Left kidney (tissue), 8 donors: ENCODE data around the gene UGT1A7. TPM values are rescaled to one million over a fixed set of nuclear protein-coding genes. Genes with fewer than 3 reads are reported as not detected.
"Not testable (repeated sequence)": the region's sequence is repeated elsewhere in the genome, so short reads cannot be mapped to it uniquely, and the experiment has no call there.

Source experiments
- DNase-seq: peaks from one replicate; pipeline ENCODE4 v3.0.0-alpha.2; 2013
- long read RNA-seq, 8 donors: transcript quantifications; one replicate each; lab custom pipeline, GENCODE V29; 2026
- polyA plus RNA-seq: library from polyadenylated mRNA; unstranded; fragments of 120-200 nt; gene quantifications from one replicate; pipeline ENCODE4 v1.2.1, GENCODE V29; 2013; ENCODE audit not compliant: insufficient read length

Gene UGT1A7
- 0.07 TPM for polyA plus RNA-seq
- long read RNA-seq, donor 1, result 0 reads
- long read RNA-seq, donor 2, result 0 reads
- long read RNA-seq, donor 3, result 0 reads
- long read RNA-seq, donor 4, result 0 reads
- long read RNA-seq, donor 5, result 0 reads
- long read RNA-seq, donor 6, result 0 reads
- long read RNA-seq, donor 7, result 0 reads
- long read RNA-seq, donor 8, result 0 reads

GRCh38 chr2:233681521-233682099 is at the start of gene UGT1A7:
Gene UGT1A7, plus strand, starts transcription at chr2:233681901. Its CDS starts 37 bp downstream, at chr2:233681938.
- DNase-seq, result no peak

- not testable (repeated sequence) for DNase-seq
These were observed 45.4 kb upstream of the UGT1A7 start, which contains the start of gene UGT1A10 for GRCh38 chr2:233636306-233636705. Gene UGT1A10, plus strand, starts transcription at chr2:233636448. Its CDS starts 75 bp downstream, at chr2:233636523.

GRCh38 chr2:233638836-233639235 is 42.9 kb upstream of the UGT1A7 start:
- no peak for DNase-seq

GRCh38 chr2:233639860-233640259 is 41.8 kb upstream of the UGT1A7 start:
- DNase-seq, result no peak

- no peak for DNase-seq
These were observed 38.6 kb upstream of the UGT1A7 start for GRCh38 chr2:233643128-233643527.

- DNase-seq, result not testable (repeated sequence)
These were observed 35.7 kb upstream of the UGT1A7 start for GRCh38 chr2:233646033-233646432.

- no peak for DNase-seq
These were observed 30.7 kb upstream of the UGT1A7 start for GRCh38 chr2:233650981-233651380.

GRCh38 chr2:233651430-233651829 is 30.3 kb upstream of the UGT1A7 start:
- DNase-seq, result no peak

- DNase-seq, result no peak
These were observed 27.2 kb upstream of the UGT1A7 start for GRCh38 chr2:233654501-233654900.

- no peak for DNase-seq
These were observed 26.7 kb upstream of the UGT1A7 start for GRCh38 chr2:233655043-233655442.

- DNase-seq, result not testable (repeated sequence)
These were observed 25.8 kb upstream of the UGT1A7 start for GRCh38 chr2:233655943-233656342.

- DNase-seq, result no peak
These were observed 25.3 kb upstream of the UGT1A7 start for GRCh38 chr2:233656443-233656842.

GRCh38 chr2:233658610-233659009 is 23.1 kb upstream of the UGT1A7 start:
- DNase-seq, result no peak

GRCh38 chr2:233663911-233664310 is 17.8 kb upstream of the UGT1A7 start:
- no peak for DNase-seq

- DNase-seq, result no peak
These were observed 13.0 kb upstream of the UGT1A7 start for GRCh38 chr2:233668605-233669260.

- no peak for DNase-seq
These were observed 10.2 kb upstream of the UGT1A7 start, which contains the start of gene UGT1A9 for GRCh38 chr2:233671290-233672161. Gene UGT1A9, plus strand, starts transcription at chr2:233671898. Its CDS starts 37 bp downstream, at chr2:233671935.

- no peak for DNase-seq
These were observed 8.8 kb upstream of the UGT1A7 start for GRCh38 chr2:233672886-233673285.

- DNase-seq, result no peak
These were observed 7.8 kb upstream of the UGT1A7 start for GRCh38 chr2:233673896-233674295.

GRCh38 chr2:233674314-233674713 is 7.4 kb upstream of the UGT1A7 start:
- no peak for DNase-seq

- DNase-seq, result peak; percentile 12
These were observed 6.7 kb upstream of the UGT1A7 start for GRCh38 chr2:233674995-233675394.

- no peak for DNase-seq
These were observed 5.7 kb upstream of the UGT1A7 start for GRCh38 chr2:233676046-233676445.

- no peak for DNase-seq
These were observed 2.5 kb upstream of the UGT1A7 start for GRCh38 chr2:233679196-233679595.
